Endothelial cell of umbilical vein (primary cell): ENCODE results near the gene SPIB. TPM values are rescaled to one million over a fixed set of nuclear protein-coding genes. Genes with fewer than 3 reads are reported as not detected.

Source experiments
- BruUV-seq: library from RNA; stranded (reverse); fragments of 400-500 nt; replicated peaks from 2 replicates; lab custom pipeline; 2021; lab: Mats Ljungman, UMichigan
- CTCF ChIA-PET: fragments of 300-600, 350-600 bp; sonication (Branson Sonifier 250); formaldehyde crosslinking; loops from one replicate; lab custom pipeline; 2021; ENCODE audit warnings: antibody characterized with exemption, inconsistent platforms; lab: Charles Lee
- POLR2A ChIA-PET: fragments of 300-600, 350-600 bp; sonication (Branson Sonifier 250); formaldehyde crosslinking; loops from one replicate; lab custom pipeline; 2021; ENCODE audit warnings: antibody characterized with exemption, inconsistent platforms; lab: Charles Lee
- DNase-seq: peaks from one replicate; pipeline ENCODE4 v3.0.0-alpha.2; 2011; ENCODE audit warnings: low read depth, low spot score
- FAIRE-seq: peaks from 2 replicates; lab custom pipeline; 2011; peaks lifted over from hg19 to GRCh38; lab: Jason Lieb, UNC
- H2AFZ ChIP-seq: 2 replicates; pipeline ENCODE4 v1.6.0; 2012; ENCODE audit warnings: low read depth, low read length, control low read depth, inconsistent platforms
- H3K27ac ChIP-seq: 2 replicates; pipeline ENCODE4 v1.5.1; 2011; ENCODE audit warnings: low read depth, mild to moderate bottlenecking, control low read depth, low read length, moderate library complexity; ENCODE audit not compliant: insufficient read depth
- H3K27me3 ChIP-seq, 2 experiments: 2 replicates each; pipeline versions ENCODE4 v1.6.0 to v1.6.1; 2011; ENCODE audit warnings: low read length in 2 of 2, mixed read lengths in 1 of 2; ENCODE audit not compliant: control insufficient read depth in 2 of 2, insufficient read depth in 2 of 2
- H3K36me3 ChIP-seq, 2 experiments: 2 replicates in 1 of 2; 3 replicates in 1 of 2; pipeline ENCODE4 v1.5.1; 2011; ENCODE audit warnings: low read length in 2 of 2, mild to moderate bottlenecking in 1 of 2, moderate library complexity in 1 of 2; ENCODE audit not compliant: control insufficient read depth in 2 of 2, insufficient read depth in 2 of 2; ENCODE audit errors: extremely low read depth in 1 of 2
- H3K4me1 ChIP-seq: 3 replicates; pipeline ENCODE4 v1.5.1; 2011; ENCODE audit warnings: mild to moderate bottlenecking, low read length; ENCODE audit not compliant: control insufficient read depth, insufficient read depth; ENCODE audit errors: extremely low read depth
- H3K4me2 ChIP-seq: 2 replicates; pipeline ENCODE4 v1.6.1; 2011; ENCODE audit warnings: low read length, control low read depth, mixed read lengths; ENCODE audit not compliant: insufficient read depth
- H3K4me3 ChIP-seq, 3 experiments: fragments of 200-600 bp in 1 of 3; sonication (generic), shearing (Covaris generic) in 1 of 3; replicated peaks in 1 of 3; 2 replicates each; pipeline ENCODE4 v1.5.1; 2011 to 2016; ENCODE audit warnings: control low read depth in 3 of 3, low read length in 3 of 3, mild to moderate bottlenecking in 2 of 3, inconsistent platforms in 1 of 3, low read depth in 1 of 3, moderate library complexity in 1 of 3; ENCODE audit not compliant: insufficient read depth in 1 of 3
- H3K79me2 ChIP-seq: 2 replicates; pipeline ENCODE4 v1.6.0; 2012; ENCODE audit warnings: low read length, inconsistent platforms; ENCODE audit not compliant: control insufficient read depth, insufficient read depth
- H3K9ac ChIP-seq: replicated peaks from 2 replicates; pipeline ENCODE3; 2011; ENCODE audit warnings: low read length, control low read depth; ENCODE audit not compliant: insufficient read depth; ENCODE audit errors: extremely low read depth
- H3K9me1 ChIP-seq: replicated peaks from 3 replicates; pipeline ENCODE4 v1.6.0; 2011; ENCODE audit warnings: mild to moderate bottlenecking, low read length; ENCODE audit not compliant: control insufficient read depth, insufficient read depth; ENCODE audit errors: extremely low read depth
- H3K9me3 ChIP-seq: replicated peaks from 2 replicates; pipeline ENCODE4 v1.5.1; 2012; ENCODE audit warnings: low read length, inconsistent platforms; ENCODE audit not compliant: control insufficient read depth, insufficient read depth
- H4K20me1 ChIP-seq: replicated peaks from 2 replicates; pipeline ENCODE3; 2011; ENCODE audit warnings: mild to moderate bottlenecking, low read length; ENCODE audit not compliant: control insufficient read depth, insufficient read depth; ENCODE audit errors: extremely low read depth
- EZH2 ChIP-seq: IDR thresholded peaks from 2 replicates; pipeline ENCODE4 v1.6.1; 2012; ENCODE audit warnings: borderline replicate concordance, low read depth, mild to moderate bottlenecking, moderate library complexity, low read length, inconsistent platforms; ENCODE audit not compliant: severe bottlenecking
- FOS ChIP-seq: IDR thresholded peaks from 2 replicates; pipeline ENCODE4 v1.6.1; 2011; ENCODE audit warnings: mild to moderate bottlenecking, low read length, moderate library complexity, borderline replicate concordance; ENCODE audit not compliant: insufficient read depth
- GATA2 ChIP-seq: IDR thresholded peaks from 2 replicates; pipeline ENCODE4 v1.7.0; 2011; ENCODE audit warnings: low read depth, mild to moderate bottlenecking, moderate library complexity, mixed read lengths, low read length; ENCODE audit not compliant: insufficient read length, insufficient read depth
- JUN ChIP-seq: IDR thresholded peaks from 2 replicates; pipeline ENCODE4 v1.6.1; 2011; ENCODE audit warnings: borderline replicate concordance, low read depth; ENCODE audit not compliant: insufficient read length, insufficient read depth
- MAX ChIP-seq: IDR thresholded peaks from 2 replicates; pipeline ENCODE4 v1.6.1; 2011; ENCODE audit not compliant: insufficient read depth, insufficient read length
- MYC ChIP-seq: IDR thresholded peaks from one replicate; pipeline ENCODE4 v1.6.1; 2011; ENCODE audit warnings: mild to moderate bottlenecking, low read depth, low read length
- POLR2A ChIP-seq: IDR thresholded peaks from 2 replicates; pipeline ENCODE4 v1.6.1; 2012; ENCODE audit warnings: low read depth, mild to moderate bottlenecking, control low read depth, low read length
- POLR2AphosphoS5 ChIP-seq: IDR thresholded peaks from 2 replicates; pipeline ENCODE4 v1.6.1; 2012; ENCODE audit warnings: low read depth, mild to moderate bottlenecking, control low read depth, low read length, moderate library complexity; ENCODE audit not compliant: insufficient read depth
- dilution Hi-C: fragments of 300-500 bp; cut with MboI; formaldehyde crosslinking; loops from one replicate; pipeline ENCODE4 v1.15.0; 2019; ENCODE audit warnings: low sequenced_read_pairs; ENCODE audit not compliant: extremely low pct_ligation_motif_present
- intact Hi-C: fragments of 100-400 bp; cut with micrococcal nuclease; formaldehyde crosslinking; loops from one replicate; pipeline ENCODE4 v1.10.0; 2022
- polyA plus RNA-seq, 4 experiments: library from polyadenylated mRNA; depleted of rRNA in 3 of 4; stranded (reverse) in 3 of 4; unstranded in 1 of 4; fragments of >200 nt; gene quantifications; 2 replicates each; pipeline versions ENCODE4 v1.2.1 to v1.2.3, GENCODE V29; 2011 to 2012; ENCODE audit warnings: missing spikeins in 1 of 4
- total RNA-seq: library from RNA; stranded (reverse); gene quantifications from 2 replicates; pipeline ENCODE4 v1.2.3, GENCODE V29; 2021
- TF ChIP-seq, protein P1 (sequence below), 2 donors: IDR thresholded peaks; 1 replicate in 1 of 2; 2 replicates in 1 of 2; pipeline ENCODE4 v1.5.1; 2011; ENCODE audit warnings: low read length in 2 of 2, mild to moderate bottlenecking in 2 of 2, moderate library complexity in 2 of 2, control low read depth in 1 of 2, inconsistent platforms in 1 of 2, low read depth in 1 of 2; ENCODE audit not compliant: insufficient read depth in 1 of 2; ENCODE audit errors: extremely low read depth in 1 of 2

SPIB gene
- total and polyA plus RNA-seq, 2 donors (not counting 3 experiments of a cell fraction or from before 2014, with no cell fraction given): not detected

DNA sequence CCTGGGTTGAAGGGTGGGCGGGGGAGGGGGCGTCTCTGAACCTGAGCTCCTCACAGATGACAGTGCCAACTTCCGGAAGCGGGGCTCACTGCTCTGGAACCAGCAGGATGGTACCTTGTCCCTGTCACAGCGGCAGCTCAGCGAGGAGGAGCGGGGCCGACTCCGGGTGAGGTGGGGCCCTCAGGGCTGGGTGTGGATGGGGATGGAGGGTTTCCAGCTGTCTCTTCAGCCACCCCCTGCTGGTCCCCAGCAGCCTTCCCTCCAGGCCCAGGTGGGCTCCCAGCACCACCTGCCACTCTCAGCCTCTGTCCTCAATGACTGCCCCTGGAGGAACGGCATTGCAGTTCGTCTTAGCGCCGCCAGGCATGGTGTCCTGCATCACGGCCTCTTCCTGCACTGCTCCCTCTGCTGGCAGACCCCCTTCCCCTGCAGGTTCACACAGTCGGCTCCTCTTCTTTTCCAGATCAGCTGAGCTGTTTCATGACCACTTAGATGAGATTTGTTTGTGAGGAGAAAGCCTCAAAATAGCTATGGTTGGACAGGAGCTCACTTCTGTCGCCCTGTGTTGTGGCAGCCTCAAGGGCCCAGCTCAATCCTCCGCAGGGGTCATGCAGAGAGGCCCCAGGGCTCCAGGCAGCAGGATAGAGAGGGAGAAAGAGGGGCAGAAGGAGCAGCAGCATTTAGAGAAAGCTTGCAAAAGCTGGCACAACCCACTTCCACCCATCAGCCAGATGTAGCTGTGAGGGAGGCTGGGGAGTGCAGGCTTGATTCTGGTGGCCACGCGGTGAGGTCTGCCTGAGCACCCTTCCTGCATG is 60.4 kb downstream of the SPIB start:
- BruUV-seq: no TSS peak
- no peak overlapping the region for H2AFZ ChIP-seq
- peaks cover 0 to 30% of the 10 kb centered on the region in 2 experiments for H3K36me3 ChIP-seq
- no peak overlapping the region for H3K27ac ChIP-seq
- intact Hi-C loops: loop anchor here (1.0 kb wide), 1 partner anchor 111 kb away; no protein-coding TSS in a partner anchor
- no peak overlapping the region for H3K4me3 ChIP-seq
- peaks cover 7% of the 10 kb centered on the region for H3K4me1 ChIP-seq
- ChIA-PET POLR2A (no interaction called here), CTCF (interaction anchor here (1.0 to 1.6 kb wide), 6 partner anchors 8 to 226 kb away, joined by 3 to 8 read pairs (median 5); partner anchors contain the start of gene JOSD2)
- dilution Hi-C loops: no loop called here
- no peaks in the 10 kb centered on the region for H3K27me3 ChIP-seq
- H3K9me3 ChIP-seq: no peaks in the 10 kb centered on the region
- peak; percentile 4 for FAIRE-seq
- H3K9ac ChIP-seq: no peak overlapping the region
- no peaks in the 10 kb centered on the region for H4K20me1 ChIP-seq
- H3K79me2 ChIP-seq: peaks cover 7% of the 10 kb centered on the region
- DNase-seq: no peak
- no peaks in the 10 kb centered on the region for H3K9me1 ChIP-seq
- no peak overlapping the region for H3K4me2 ChIP-seq
- TF ChIP-seq, protein P1, sequence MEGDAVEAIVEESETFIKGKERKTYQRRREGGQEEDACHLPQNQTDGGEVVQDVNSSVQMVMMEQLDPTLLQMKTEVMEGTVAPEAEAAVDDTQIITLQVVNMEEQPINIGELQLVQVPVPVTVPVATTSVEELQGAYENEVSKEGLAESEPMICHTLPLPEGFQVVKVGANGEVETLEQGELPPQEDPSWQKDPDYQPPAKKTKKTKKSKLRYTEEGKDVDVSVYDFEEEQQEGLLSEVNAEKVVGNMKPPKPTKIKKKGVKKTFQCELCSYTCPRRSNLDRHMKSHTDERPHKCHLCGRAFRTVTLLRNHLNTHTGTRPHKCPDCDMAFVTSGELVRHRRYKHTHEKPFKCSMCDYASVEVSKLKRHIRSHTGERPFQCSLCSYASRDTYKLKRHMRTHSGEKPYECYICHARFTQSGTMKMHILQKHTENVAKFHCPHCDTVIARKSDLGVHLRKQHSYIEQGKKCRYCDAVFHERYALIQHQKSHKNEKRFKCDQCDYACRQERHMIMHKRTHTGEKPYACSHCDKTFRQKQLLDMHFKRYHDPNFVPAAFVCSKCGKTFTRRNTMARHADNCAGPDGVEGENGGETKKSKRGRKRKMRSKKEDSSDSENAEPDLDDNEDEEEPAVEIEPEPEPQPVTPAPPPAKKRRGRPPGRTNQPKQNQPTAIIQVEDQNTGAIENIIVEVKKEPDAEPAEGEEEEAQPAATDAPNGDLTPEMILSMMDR (IDR thresholded peaks at IDR 0.05; ENCODE audit: extremely low read depth in 1 of 2, insufficient read depth in 1 of 2, low read depth in 1 of 2, low read length in 2 of 2): peak; percentile 49 to 56
- no peak for TF ChIP-seq POLR2AphosphoS5

- Histone ChIP-seq H3K9ac (no peak overlapping the region), H3K4me2 (no peak overlapping the region), H3K79me2 (peaks cover 7% of the 10 kb centered on the region), H3K36me3 (peaks cover 0 to 32% of the 10 kb centered on the region in 2 experiments), H3K4me3 (no peak overlapping the region), H3K4me1 (peaks cover 7% of the 10 kb centered on the region), H3K9me3 (no peaks in the 10 kb centered on the region), H3K27ac (no peak overlapping the region), H3K27me3 (no peaks in the 10 kb centered on the region), H3K9me1 (no peaks in the 10 kb centered on the region), H4K20me1 (no peaks in the 10 kb centered on the region), H2AFZ (no peak overlapping the region)
- FAIRE-seq (no peak), DNase-seq (no peak)
- dilution Hi-C loops (no loop called here), intact Hi-C loops (loop anchor here (1.0 kb wide), 1 partner anchor 112 kb away; no protein-coding TSS in a partner anchor)
- CTCF ChIA-PET: interaction anchor here (1.2 to 1.6 kb wide), 3 partner anchors 31 to 123 kb away, joined by 3 to 8 read pairs (median 4); partner anchors contain the start of gene JOSD2
- BruUV-seq: no TSS peak
- TF ChIP-seq EZH2 (no peak), POLR2AphosphoS5 (no peak), JUN (no peak), FOS (no peak), POLR2A (no peak), GATA2 (no peak), MAX (no peak), MYC (no peak)
- TF ChIP-seq, protein P1 (IDR thresholded peaks at IDR 0.05; ENCODE audit: extremely low read depth in 1 of 2, insufficient read depth in 1 of 2, low read depth in 1 of 2, low read length in 2 of 2): no peak
- POLR2A ChIA-PET: no interaction called here
These were observed 61.1 kb downstream of the SPIB start for GRCh38 chr19:50479761-50480251.
